Amniotic stem cell (primary cell): ENCODE results near the gene RASGRP1.

Experiments used
- DNase-seq: peaks from one replicate; lab custom pipeline; 2025; lab: John Stamatoyannopoulos, UW

Gene RASGRP1

DNA sequence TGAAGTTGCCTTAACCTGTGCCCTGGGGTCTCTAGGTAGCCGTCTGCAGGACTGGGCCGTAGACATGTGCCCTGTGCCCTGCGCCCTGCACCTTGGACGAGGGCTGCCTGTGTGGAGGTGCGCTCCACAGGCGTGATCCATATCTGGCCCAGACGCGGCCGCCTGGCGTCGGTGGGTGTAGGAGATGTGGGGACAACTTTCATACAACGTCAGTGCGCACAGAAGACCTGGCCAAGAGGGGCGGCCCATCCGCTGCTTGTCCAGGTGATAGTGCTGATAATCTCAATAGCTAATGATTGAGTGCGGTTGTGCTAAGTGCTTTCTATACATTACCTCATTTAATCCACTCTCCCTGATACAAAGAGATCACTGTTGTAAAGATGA, 665 bp upstream of the RASGRP1 start:
- no peak for DNase-seq

DNA sequence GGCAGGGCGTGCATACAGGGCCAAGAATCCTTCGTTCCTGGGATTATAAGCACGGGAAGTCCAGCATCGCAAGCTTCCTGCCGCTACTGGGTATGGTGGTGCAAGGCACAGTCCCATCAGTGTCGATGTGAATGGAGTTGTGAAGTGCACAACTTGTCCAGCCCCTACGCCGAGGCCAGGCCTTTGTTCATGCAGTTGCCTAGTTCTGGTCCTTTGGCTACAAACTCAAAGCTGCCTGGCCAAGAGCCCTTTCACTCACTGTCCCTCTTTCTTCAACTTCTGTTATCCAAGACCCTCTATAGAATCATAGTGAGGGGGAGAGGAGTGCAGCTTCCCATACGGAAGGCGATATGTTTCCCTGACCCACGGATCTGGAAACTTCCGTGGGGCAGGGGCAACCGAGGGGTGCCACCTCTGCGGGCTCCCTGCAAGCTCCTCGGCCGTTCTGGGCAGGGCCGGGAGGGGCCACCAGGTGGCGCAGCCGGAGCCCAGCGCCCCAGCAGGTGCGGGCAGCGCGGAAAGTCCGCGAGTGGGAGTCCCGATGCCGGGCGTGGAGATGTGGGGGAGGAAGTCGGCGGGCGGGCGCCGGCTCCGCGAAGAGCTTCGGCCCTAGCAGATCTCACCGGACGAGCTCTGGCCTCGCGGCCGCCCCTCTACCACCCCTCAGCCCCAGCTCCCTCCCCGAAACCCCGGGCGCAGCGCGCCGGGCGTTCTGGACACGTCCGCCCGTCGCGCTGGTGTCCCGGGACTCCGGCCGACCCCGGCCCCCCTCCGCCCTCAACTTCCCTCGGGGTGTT, 693 bp downstream of the RASGRP1 start:
- DNase-seq, result no peak

DNA sequence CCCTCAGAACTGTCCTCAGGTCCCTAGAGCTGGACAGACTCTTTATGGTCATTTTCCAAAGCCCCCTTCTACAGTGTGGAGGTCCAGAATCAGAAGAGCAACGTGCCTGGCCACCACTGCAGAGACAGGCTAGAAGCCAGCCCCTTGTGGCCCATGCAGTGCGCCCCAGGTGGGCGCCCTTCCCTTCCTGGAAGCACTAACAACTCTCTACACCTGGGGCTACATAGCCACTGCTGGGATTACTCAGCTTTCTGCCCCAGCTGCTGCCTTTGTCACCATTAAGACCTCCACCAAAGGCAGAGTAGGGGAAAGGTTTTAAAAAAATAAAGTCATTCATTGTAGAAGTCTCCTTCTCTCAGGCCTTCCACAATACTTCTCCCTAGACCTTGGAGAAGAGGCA, 2.3 kb downstream of the RASGRP1 start:
- no peak for DNase-seq

DNA sequence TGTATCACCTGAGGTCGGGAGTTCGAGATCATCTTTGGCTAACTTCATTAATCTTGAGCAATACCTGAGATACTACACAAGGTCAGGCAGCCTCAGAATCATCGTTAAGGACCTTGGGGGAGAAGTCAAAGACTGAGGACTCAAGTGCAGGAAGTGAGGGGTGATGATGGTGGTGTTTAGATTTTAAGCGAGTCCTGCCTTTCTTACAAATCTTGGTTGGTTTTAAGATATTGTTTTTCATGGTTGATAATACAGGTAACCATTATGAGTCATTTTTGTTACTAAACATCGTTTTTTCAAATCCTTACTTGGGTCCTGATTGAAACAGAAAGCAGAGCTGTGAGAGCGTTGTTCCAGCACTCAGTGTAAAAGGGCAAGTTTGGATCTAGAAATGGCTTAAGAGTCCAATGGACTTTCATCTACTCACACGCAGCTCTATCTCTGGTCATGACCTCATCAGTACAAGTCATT, 4.1 kb downstream of the RASGRP1 start:
- no peak for DNase-seq

DNA sequence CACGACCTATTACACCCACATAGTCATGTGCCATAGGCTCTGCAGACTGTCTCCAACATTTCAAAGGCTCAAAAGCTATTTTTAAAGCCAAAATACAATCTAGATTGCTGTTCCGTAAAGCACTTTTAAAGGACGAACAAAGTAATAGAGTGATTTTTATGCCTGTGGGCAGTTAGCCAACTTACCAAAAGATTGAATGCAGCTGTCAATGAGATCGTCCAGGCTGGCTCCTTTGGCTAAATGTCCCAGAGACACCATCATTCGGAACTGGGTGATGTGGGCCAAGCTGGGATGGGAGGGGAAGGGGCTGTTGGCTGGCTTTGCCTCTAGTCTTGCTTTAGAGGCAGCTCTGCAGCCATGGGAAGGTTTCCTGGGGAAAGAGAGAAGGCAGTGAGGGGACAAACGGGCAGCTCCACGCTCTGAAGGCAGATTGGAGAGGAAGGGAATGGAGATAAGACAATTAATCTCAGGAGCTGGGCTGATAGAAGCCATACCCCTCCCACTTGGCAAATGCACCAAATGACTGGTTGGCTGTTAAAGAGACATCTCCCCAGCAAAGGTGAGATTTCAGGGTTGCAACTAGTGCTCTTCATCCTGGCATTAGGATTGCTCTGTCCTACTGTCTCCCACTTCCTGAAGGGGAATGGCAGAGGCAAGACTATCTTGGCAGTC, 4.8 kb downstream of the RASGRP1 start:
- DNase-seq, result no peak

DNA sequence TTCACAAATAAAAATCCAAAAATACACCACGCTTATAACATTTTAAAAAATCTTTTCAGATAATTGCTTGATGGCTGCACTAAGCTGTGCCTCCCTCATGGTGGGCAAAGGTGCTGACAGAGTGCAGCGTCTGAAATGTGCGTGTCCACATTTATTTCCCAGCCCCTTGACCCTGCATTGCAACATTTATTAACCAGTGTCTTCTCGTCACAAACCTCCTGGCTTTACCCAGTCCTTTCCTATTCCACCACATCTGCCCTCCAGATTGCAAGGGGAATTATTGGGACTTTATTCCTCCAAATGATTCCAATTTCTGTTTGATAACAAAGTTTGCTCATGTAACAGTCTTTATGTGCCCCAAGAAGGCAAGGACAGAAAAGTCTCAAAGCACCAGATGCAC, 5.5 kb downstream of the RASGRP1 start:
- no peak for DNase-seq

DNA sequence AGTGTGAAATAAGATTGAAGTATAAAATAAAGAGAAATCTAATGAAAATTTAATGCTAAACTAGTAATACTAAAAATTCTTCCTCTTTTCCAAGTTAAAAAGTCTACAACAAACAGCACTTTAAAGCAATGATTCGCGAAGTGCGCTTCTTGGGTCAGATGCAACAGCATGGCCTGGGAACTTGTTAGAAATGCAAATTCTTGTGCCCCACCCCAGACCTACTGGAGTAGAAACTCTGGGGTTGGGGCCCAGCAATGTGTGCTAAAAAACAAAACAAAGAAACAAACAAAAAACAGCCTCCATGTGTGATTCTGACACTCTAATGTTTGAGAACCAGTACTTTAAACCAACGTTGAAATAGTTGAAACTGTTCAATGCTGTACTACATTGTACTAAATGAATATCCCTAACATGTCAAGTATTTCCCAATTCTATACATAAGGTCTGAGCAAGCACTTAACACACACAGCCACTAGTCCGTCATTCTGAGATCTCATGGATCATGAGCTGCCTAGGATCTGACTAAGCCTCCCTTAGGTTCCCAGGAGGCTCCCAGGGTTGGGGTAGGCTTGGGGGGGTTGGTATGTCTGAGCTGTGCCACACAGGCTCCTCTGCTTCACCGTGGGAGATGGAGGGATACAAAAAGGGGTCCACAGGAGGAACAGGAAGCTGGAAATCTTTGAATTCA, 6.1 kb downstream of the RASGRP1 start:
- no peak for DNase-seq

DNA sequence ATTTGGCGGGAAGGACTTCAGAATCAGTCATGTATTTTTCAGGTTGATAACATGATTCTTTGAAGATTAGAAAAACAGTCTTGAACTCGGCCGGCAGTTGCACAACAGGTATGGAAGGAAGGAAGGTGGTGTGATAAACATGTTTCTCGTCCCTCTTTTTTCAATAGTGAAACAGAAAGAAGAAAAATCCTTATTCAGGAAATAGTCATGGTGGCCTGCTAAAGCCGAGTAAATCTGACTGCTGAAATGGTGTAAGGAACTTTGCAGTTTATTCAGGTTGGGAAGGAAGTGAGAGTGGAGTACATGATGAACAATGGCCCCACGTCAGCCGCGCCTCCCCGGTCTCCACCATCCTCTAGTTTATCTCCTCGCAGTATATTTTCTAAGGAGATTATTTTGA, 6.7 kb downstream of the RASGRP1 start:
- no peak for DNase-seq

DNA sequence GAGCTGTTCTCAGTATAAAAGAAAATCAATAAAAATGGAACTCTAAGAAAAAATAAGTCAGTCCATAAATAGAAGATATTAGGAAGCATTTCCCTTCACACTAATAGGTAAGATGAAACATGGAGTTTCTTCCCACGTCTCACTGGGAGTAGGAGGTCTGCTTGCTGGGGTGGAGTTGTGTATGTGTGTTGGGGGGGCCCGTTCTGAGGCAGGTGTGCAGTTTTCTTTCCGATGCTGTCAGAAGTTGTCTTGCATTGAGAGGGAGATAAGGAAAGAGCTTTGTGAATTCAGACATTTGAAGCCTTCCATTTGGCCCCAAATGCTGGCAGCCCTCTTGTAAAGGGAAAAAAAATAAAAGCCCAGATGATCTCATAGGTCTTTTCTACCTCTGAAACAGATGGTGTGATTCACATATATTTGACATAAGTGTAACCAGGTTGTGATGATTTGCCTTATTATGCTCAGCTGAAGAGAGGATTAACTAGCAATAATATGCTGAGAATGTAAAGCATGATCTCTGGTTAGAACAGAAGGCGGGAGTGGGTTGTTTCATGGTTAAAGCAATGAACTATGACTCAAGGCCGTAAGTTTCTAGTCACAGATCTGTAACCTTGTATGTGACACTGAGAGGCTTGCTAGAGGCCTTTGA, 8.8 kb downstream of the RASGRP1 start:
- DNase-seq, result peak; percentile 47

DNA sequence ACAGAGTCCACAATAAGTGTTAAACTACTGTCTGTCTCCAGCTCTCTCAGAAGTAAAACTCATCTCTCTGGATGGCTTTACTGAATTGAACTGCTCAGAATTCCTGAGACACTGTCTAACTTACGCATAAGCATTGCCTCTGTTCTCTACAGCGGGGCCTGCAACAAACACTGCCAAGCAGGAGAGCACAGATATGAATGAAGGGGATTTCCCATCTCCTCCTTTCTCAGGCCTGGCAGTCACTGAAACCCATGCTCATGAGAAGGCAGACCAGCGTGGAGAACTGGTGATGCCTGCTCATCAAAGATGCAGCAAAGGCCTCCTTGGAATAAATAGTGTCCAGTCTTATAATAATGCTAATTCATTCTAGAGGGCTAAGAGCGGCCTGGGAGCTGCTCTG, 10.3 kb downstream of the RASGRP1 start:
- no peak for DNase-seq

DNA sequence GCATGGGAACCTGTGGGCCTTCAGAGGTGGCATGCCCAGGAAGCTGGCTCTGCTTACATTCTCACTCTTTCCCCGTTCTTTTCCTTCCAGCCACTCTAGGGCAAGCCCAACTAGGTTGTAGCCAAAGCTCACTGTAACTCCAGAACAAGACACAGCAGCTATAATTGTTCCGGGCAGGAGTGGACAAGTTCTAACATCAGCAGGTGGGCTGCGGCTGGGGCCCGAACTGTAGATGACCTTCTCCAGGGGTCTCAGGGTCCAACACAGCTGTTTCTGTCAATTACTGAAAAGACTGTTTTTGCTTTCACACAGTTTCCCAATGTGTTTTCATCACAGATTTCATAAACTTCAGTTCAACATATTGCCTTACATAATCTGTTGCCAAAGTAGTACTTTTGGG, 11.5 kb downstream of the RASGRP1 start:
- no peak for DNase-seq

DNA sequence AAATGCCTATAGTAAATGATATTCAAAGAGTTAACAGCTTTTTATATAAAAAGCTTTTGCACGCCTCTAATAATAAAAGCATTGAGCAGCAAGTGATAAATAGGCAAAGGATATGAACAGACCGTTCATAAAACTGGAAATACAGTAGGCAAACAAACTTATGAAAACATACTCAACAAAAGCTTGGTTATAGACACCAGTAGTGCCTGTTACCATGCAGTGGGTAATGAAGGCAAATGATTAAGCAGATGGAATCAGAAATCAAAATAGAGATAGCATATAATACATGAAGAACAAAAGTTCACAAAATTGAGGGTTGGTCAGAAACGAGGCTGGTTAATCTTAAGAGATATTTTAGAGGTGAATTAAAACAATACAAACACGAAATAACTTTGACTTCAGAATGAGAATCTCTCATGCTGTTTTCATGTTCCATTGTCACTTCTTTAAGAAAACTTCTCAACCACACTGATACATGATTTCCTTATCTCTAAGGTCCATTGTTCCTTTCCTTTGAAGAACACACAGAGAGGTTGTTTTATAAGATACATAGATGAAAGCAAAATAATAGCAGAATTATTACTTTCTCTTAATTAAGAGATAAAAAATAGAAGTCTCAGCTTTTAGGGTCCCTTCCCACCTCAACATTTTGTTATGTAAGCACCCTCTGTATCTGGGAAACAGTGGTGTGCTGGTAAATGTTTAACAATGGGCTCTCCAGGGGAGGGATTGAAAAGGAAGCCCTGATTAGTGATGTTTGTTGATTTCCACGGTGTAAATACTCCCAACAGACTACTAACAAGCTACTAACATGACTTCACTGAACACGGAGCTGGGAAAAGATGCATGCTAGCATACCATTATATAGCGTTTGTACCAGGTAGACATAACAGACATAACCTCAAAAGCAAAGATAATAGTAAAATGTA, 12.6 kb downstream of the RASGRP1 start:
- no peak for DNase-seq

DNA sequence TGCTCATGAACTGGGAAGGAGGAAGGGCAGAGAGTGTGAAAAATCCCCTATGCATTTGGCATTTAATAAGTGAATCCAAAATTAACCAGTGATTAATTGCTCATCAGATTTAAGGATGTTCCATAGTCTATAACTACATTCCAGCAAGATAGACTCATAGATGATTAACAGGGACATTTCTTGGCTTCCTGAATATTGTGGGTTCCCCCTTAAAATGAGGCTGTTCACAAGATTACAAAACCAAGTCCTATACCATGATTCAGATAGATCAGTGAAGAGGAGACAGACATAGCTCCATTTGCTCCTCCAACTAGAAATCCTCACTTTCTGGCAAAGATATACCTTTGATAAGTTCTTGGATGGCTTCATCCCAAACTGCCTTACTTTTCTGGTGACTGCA, 15.4 kb downstream of the RASGRP1 start:
- no peak for DNase-seq

DNA sequence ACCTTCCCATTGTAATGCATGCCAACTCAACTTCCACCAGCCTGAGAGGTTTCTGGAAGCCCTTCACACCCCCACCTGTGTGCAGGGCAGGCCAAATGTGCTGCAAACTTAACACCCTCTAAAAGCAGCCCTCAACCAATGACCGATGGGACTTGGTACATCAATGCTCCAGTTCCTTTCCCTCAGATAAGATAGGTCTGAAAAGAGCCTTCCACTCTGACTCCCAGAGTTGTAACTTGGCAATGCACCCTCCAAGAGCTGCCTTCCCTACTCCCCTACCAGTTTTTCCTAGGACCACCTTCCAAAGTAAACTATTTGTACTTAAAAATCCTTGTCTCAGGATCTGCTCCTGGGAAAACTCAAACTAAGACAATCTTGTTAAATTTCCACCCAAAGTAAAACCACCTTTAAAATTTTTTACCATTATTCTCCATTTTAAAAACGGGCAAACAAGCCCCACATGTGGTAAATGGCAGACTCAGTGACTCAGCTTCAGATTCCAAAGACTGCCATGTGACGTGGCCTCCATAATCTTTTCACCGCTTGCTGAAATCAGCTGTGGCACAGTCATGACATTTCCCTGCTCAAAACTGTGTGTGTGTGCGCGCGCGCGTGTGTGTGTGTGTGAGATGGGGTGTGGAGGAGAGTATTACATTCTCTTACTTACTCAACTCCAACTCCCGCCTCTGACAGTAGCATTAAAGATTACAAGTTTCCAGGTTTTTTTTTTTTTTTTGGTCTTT, 17.2 kb downstream of the RASGRP1 start:
- no peak for DNase-seq

DNA sequence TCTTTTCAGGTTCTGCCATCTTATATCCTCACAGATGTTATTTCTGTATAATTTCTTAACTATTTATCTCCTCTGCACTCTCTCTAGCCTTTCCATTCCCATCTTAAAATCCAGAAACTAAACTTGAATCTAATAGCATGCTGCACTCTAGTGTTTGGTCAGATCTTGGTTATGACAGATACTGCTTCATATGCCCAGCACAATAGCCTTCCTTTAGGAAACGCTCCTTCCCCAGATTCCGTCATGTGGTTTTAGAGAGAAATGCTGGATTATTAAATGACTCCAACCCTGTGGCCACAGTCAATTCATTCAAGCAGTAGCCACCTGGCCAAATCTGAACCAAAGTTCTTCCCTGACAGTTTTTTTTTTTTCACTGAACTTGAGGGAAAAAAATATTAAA, 19.4 kb downstream of the RASGRP1 start:
- DNase-seq, result no peak

DNA sequence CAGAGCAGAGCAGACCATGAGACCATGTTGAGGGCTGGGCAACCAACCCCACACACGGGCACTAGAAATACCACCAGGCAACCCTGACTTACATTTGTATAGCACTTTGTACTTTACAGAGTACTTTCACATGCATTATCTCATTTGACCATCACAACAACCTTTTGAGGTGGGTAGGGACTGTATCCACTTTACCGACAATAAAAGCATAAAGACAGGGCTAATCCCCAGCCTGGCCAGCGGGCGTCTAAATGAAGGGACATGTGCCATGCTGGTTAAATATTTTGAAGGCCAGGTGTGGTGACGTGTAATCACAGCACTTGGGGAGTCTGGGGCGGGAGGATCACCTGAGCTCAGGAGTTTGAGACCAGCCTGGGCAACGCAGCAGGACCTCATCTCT, 23.6 kb downstream of the RASGRP1 start:
- DNase-seq, result no peak

DNA sequence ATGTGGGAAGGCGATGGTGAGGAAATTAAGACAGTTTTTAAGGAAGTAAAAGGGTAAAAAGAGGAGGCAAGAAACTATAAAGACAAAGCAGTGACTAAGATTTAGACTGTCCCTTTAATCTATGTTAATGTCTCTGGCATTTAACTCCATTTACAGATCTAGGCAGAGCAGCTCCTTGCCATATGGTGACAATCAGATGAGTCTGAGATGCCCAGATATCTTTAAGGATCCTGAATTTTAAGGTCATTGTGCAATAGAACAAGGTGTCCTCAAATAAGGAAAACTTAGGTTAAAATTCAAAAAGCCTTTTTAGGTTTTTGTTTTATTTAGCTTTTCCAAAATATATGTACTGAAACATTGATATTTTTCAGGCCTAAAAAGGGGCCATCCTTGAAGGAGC, 24.1 kb downstream of the RASGRP1 start:
- DNase-seq, result no peak

DNA sequence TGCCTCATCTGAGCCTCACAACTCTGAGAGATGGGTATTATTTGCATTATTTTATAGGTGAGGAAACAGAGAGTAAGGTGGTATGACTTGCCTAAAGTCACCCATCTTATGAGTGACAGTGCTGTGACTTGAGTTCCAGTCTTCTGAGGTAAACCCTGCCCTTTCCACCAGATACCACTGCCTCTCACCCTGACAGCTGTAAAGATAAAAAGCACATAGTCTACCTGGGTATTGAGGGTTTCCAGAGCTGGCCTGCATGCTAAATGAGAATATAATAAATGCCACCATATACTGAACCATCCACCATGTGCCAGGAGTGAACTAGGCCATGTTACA, 25.6 kb downstream of the RASGRP1 start:
- DNase-seq, result no peak

DNA sequence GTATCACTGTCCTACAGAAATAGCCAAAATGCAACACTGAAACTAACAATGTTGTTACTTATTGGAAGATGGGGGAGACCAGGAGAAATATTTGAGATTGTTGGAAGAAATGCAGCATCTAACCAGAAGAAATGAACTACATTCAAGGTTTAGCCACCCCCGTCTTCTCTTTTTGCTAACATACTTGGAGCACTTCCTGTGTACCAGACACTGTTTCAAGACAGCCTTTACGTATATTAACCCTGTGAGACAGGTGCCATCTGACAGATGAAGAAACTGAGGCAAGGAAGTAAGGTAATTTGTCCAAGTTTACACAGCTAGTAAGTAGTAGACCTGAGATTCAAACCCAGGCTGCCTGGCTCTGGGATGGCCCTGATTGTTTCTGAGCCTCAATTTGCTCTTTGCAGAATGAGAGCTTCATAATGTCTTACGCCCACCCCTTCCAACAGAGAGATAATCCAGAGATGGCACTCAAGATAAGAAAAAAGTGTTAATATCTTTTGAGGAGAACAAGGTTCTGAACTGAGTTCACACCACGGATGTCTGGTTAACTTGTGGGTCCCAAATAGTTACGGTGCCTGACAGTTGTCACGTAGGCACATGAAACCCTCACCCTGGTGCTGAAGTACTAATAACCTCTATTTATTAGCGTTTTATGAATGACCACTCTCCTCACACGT, 26.1 kb downstream of the RASGRP1 start:
- no peak for DNase-seq

DNA sequence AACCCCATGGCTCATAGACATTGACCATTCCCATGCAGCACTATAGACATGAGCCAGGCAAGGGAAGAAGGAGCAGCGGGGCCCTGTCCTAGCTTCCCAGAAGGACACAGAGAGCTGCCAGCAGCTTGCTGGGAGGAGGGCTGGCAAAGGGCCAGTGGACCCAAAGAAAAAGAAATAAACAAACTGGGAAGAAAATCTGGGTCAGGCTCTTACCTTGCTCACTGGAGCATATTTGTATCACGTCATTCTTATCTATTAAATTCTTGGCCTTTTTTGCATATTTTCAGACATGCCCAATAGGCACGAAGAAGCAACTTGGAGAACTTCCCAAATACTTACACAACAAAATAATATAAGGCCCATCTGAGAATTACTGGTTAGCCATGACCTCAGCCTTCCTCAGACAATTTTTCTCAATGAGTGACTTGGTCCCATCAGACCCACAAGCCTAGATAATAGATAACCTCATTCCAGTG, 28.4 kb downstream of the RASGRP1 start:
- DNase-seq, result peak; percentile 79
